Brain pericyte (primary cell): ENCODE data around the gene GRB10.
"Not testable (repeated sequence)": the region's sequence is repeated elsewhere in the genome, so short reads cannot be mapped to it uniquely, and the experiment has no call there.

Experiments
- DNase-seq: peaks from one replicate; pipeline ENCODE4 v3.0.0-alpha.2; 2012; ENCODE audit warnings: low read depth, low spot score

GRB10 gene

DNA sequence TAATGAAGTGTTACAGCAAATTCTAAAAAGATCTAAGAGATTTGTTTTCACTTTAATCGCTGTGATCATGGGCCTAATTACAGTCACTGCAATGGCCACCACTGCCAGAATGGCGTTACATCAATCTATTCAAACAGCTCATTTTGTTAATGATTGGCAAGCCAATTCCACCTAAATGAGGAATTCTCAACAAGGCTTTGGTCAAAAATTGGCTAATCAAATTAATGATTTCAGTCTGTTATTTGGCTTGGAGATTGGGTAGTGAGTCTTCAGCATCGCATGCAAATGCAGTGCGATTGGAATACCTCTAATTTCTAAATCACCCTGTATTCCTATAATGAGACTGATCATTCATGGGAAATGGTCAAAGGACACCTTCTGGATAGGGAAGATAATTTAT is 200.4 kb downstream of the GRB10 start:
- not testable (repeated sequence) for DNase-seq

DNA sequence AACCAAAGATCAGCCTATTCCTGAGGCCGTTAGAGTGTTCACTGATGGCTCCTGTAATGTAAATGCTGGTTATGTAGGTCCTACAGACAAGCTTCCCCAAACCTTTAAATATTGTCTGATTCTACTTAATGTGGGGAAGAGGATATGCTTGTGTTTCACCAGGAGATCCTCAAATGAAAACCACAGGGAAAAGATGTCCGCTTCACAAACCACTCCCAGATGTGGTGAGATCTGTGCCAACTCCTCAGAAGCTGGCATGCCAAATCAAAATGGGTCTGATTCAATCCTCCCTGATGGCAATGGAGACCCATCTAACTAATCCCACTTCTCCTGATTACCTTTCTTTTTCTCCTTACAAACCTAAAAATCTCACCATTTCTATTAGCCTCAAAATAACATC is 202.0 kb downstream of the GRB10 start:
- DNase-seq = not testable (repeated sequence)

DNA sequence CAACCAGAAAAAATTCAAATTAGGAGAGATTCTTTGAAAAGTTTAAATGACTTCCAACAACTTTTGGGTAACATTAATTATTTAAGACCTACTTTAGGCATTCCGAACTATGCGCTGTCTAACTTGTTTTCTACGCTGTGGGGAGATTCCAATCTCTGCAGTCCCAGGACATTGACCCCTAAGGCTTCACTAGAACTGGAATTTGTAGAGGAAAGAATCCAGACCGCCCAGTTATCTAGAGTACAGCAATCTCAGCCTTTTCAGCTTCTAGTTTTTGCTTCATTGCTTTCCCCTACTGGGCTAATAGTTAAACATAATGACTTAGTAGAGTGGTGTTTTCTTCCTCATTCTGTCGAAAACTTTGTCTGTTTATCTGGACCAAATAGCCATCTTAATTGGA is 202.6 kb downstream of the GRB10 start:
- no peak for DNase-seq

- DNase-seq = not testable (repeated sequence)
These were observed 204.6 kb downstream of the GRB10 start for GRCh38 chr7:50578105-50578504.

GRCh38 chr7:50577569-50577968 is 205.1 kb downstream of the GRB10 start:
- DNase-seq = no peak

DNA sequence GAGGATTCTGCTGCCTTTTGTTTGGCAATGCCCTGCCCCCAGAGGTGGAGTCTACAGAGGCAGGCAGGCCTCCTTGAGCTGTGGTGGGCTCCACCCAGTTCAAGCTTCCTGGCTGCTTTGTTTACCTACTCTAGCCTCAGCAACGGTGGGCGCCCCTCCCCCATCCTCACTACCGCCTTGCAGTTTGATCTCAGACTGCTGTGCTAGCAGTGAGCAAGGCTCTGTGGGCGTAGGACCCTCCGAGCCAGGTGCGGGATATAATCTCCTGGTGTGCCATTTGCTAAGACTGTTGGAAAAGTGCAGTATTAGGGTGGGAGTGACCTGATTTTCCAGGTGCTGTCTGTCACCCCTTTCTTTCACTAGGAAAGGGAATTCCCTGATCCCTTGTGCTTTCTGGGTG is 206.3 kb downstream of the GRB10 start:
- not testable (repeated sequence) for DNase-seq

DNA sequence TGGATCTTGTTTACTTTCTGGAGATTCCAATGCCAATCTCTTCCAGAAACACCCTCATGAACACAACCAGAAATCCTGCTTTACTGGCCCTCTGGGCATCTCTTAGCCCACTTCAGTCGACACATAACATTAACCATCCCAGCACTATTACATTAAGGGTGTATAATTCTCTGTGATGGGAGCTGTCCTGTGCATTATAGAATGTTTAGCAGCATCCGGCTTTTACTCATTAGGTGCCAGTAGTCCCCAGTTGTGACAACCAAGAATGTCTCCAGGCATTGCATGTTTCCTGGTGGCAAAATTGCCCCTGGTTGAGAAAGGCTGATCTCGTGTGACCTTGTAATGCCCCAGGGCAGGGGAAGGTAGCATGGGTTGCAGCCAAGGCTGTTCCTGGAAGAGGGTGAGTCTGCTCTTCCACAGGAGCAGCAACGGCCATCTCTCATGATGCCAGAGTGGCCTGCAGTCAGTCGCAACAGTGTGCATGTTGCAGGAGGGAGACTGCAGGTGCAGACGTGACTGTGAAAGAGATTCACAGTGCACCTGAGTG is 214.9 kb downstream of the GRB10 start:
- no peak for DNase-seq

- no peak for DNase-seq
These were observed 216.7 kb downstream of the GRB10 start for GRCh38 chr7:50565977-50566376.

DNA sequence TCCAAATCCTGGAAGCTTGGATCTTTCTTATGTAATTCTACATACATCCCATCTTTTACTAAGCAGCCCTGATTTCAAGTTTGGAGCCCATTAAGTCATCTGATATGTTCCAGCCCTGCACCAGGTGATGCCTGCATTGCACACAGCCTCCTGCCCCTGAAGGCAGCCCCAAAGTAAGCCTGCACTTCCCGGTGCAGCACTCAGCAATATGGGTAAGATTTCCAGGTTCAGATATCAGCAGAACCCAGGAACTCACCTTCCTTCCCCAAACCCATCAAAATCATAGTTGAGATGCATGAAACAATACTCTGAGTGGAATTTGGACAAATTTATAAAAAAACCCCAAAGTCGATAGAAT is 217.2 kb downstream of the GRB10 start:
- DNase-seq = no peak

DNA sequence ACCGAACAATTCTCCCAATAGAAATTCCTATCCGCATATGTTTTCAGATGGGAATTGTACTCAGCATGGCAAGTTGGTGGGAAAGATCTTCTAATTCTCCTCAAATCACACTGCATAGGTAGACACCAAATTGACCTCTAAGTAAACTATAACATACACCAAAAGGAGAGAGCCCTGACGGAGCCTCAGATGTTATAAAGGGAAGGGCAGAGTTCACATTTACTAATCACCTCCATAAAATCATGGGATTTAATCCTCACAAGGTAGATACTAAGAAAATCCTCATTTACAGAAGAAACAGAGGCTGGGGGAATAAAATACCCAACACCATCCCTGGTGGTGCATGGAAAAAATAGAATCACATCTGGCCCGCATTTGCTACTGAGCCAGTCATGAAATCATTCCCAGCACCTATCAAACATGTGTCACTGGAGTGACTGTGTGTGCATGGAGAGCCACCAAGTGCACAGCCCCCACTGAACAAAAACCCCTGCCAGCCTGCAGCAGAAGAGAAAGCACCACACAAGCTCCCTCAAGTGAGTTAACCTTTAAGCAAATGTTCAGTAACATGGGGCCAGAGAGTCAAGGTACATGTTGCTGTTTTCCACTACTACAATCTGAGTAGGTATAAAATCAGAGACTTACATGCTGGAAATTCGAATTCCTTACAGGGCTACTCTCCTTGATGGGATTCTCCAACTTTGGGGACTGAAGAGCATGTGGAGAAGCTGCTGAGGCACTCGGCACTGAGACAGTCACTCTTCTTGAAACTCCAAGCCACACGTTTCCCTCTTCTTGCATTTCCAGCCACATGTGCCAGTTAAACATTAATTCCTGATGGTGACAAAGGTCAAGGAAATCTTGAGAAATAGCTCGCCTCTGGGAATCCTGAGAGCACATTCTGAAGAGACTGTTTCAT is 217.8 kb downstream of the GRB10 start, which contains the start of gene DDC:
Gene DDC (minus strand): TSS at position 766 of the 919 bp plus-strand sequence. CDS start 21,320 bp downstream, outside the sequence.
- no peak for DNase-seq

GRCh38 chr7:50564171-50564570 is 218.5 kb downstream of the GRB10 start:
- DNase-seq = no peak

GRCh38 chr7:50562136-50562535 is 220.6 kb downstream of the GRB10 start:
- DNase-seq = no peak

GRCh38 chr7:50560865-50561351 is 221.8 kb downstream of the GRB10 start:
- DNase-seq = no peak

DNA sequence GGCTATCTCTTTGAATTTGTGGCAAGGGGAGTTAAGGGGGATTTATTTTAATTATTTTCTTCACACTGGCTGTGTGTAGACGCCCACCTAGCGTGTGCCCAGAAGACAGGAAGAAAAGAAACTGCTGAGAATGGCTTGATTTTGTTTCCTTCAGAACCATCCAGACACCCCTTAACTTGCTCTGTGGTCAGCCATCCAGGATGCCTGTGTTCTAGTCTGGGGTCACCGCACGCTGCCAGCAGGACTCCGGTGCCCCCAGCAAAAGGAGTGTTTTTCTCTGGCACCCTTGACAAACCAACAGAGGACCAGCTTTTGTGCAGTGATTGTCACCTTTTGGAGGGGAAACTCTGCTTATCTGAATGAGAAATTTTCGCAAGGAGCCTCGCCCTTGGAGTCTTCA is 222.8 kb downstream of the GRB10 start:
- DNase-seq = no peak

GRCh38 chr7:50558294-50559053 is 224.2 kb downstream of the GRB10 start:
- DNase-seq = no peak

DNA sequence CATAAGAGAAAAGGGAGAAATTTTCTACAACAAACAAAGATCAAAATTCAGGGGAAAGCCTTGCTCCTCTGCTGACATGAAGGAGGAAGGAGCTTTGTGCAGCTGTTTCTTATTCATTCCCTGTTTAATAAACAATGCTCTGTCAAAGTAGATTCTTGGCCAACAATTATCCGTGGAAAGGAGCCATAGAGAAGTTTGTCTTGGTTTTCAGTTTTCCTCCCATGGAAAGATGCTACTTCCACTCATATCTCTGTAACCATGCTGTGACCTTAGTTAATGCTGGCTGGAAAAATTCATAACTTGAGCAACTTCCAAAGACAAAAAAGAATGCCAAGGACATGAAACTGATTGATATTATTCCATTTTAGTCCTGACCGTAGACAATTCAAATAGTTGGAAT is 225.6 kb downstream of the GRB10 start:
- DNase-seq = no peak

- DNase-seq = no peak
These were observed 226.3 kb downstream of the GRB10 start for GRCh38 chr7:50556247-50556991.

- no peak for DNase-seq
These were observed 227.0 kb downstream of the GRB10 start for GRCh38 chr7:50555594-50556140.

DNA sequence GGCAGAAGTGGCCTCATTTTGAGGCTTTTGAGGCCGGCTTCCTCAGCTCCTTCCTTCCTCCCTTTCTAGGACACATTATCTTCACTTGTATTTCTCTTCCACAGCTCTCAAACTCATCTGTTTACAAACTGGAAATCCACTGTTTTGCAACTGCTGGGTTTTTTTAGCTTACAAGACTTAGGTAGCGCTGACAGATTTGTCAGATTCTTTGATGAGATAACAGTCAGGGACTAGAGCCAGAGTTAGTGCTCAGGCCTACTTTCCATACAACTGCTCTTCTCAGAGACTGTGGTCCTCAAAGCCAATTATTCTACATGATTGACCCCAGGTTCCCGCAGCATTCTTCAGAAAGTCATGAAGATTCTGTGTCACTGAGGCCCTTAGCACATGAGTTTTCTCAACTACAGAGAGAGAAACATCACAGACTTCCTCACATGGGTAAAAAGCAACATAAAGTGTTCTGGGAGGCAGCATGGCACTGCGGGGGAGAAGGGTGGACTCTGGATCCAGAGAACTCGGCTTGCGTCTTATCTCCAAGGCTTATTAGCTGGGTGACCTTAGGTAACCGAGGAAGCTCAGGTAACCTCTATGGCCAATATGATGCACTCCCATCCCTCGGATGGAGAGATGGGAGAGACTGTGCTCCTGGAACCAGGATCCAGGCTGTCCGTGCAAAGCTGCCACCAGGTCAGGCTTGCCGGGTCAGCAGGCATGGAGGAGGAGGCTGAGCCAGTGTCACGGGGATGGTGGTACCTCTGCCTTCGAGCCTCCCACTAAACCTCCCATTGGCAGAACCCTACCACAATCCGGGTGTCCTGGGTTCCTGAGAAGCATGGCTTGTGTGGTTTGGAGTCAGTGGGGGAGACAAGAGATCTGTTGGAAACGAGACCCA is 228.0 kb downstream of the GRB10 start:
- DNase-seq = no peak

- no peak for DNase-seq
These were observed 228.7 kb downstream of the GRB10 start for GRCh38 chr7:50553973-50554372.
